B cell (primary cell): ENCODE results near the gene CTNNB1. TPM values are rescaled to one million over a fixed set of nuclear protein-coding genes. Genes with fewer than 3 reads are reported as not detected.

Experiments used
- ATAC-seq: fragments of 200-7000 bp; cut with Tn5 transposase; one replicate; pipeline ENCODE4 v1.10.0; 2021; ENCODE audit warnings: low read depth, mild to moderate bottlenecking, moderate number of reproducible peaks, moderate library complexity
- CTCF ChIA-PET: fragments of 350-600 bp; sonication (Branson Sonifier 250); formaldehyde crosslinking; loops from one replicate; lab custom pipeline; 2021; ENCODE audit warnings: antibody characterized with exemption, inconsistent platforms; lab: Charles Lee
- POLR2A ChIA-PET: fragments of 350-600 bp; sonication (Branson Sonifier 250); formaldehyde crosslinking; loops from one replicate; lab custom pipeline; 2021; ENCODE audit warnings: antibody characterized with exemption; lab: Charles Lee
- DNase-seq: peaks from one replicate; pipeline ENCODE4 v3.0.0; 2013
- H2AFZ ChIP-seq: 2 replicates; pipeline ENCODE4 v1.6.1; 2012; ENCODE audit warnings: mild to moderate bottlenecking, low read depth, low read length; ENCODE audit not compliant: insufficient read depth, poor library complexity, severe bottlenecking
- H3K27ac ChIP-seq, 2 donors: 1 replicate in 1 of 2; 2 replicates in 1 of 2; pipeline ENCODE4 v1.5.1; 2012 to 2013; ENCODE audit warnings: low read length in 2 of 2, mild to moderate bottlenecking in 2 of 2, moderate library complexity in 1 of 2
- H3K27me3 ChIP-seq, 4 experiments: fragments of 200-600 bp in 1 of 4; sonication (generic) in 1 of 4; replicated peaks in 1 of 4; 1 replicate in 2 of 4; 2 replicates in 2 of 4; pipeline versions ENCODE4 v1.6.1 to v1.7.0; 2013 to 2016; ENCODE audit warnings: low read length in 3 of 4, mild to moderate bottlenecking in 2 of 4, mixed read lengths in 1 of 4, moderate library complexity in 1 of 4; ENCODE audit not compliant: insufficient read depth in 4 of 4, control insufficient read depth in 3 of 4; ENCODE audit errors: control extremely low read depth in 1 of 4
- H3K36me3 ChIP-seq, 2 experiments: replicated peaks in 1 of 2; 1 replicate in 1 of 2; 2 replicates in 1 of 2; pipeline versions ENCODE4 v1.6.1 to v1.7.1; 2013; ENCODE audit warnings: low read length in 1 of 2; ENCODE audit not compliant: insufficient read depth in 2 of 2, control insufficient read depth in 1 of 2; ENCODE audit errors: control extremely low read depth in 1 of 2, extremely low read depth in 1 of 2
- H3K4me1 ChIP-seq, 2 donors: fragments of 200-600 bp in 1 of 2; sonication (generic) in 1 of 2; 1 replicate in 1 of 2; 2 replicates in 1 of 2; pipeline versions ENCODE4 v1.5.1 to v1.6.1; 2013 to 2017; ENCODE audit warnings: low read length in 2 of 2; ENCODE audit not compliant: control insufficient read depth in 2 of 2, insufficient read depth in 2 of 2
- H3K4me2 ChIP-seq: replicated peaks from 2 replicates; pipeline ENCODE3; 2012; ENCODE audit warnings: mild to moderate bottlenecking, low read depth, low read length; ENCODE audit not compliant: poor library complexity, severe bottlenecking
- H3K4me3 ChIP-seq, 5 experiments: fragments of 200-600 bp in 1 of 5; sonication (generic) in 1 of 5; 1 replicate in 3 of 5; 2 replicates in 2 of 5; pipeline versions ENCODE4 v1.5.1 to v1.7.0; 2011 to 2016; ENCODE audit warnings: low read length in 4 of 5, mild to moderate bottlenecking in 4 of 5, low read depth in 2 of 5, control low read depth in 1 of 5, moderate library complexity in 1 of 5; ENCODE audit not compliant: insufficient read depth in 1 of 5; ENCODE audit errors: control extremely low read depth in 1 of 5, extremely low read depth in 1 of 5
- H3K79me2 ChIP-seq: fragments of 200-600 bp; sonication (generic); one replicate; pipeline ENCODE4 v1.6.0; 2016; ENCODE audit warnings: low read length; ENCODE audit not compliant: control insufficient read depth, insufficient read depth
- H3K9ac ChIP-seq: fragments of 200-600 bp; sonication (generic); 2 replicates; pipeline ENCODE4 v1.6.1; 2017; ENCODE audit warnings: mild to moderate bottlenecking, low read length, moderate library complexity
- H3K9me3 ChIP-seq, 3 donors: one replicate each; pipeline versions ENCODE4 v1.6.1 to v1.7.1; 2013; ENCODE audit warnings: low read length in 2 of 3; ENCODE audit not compliant: control insufficient read depth in 2 of 3, insufficient read depth in 1 of 3; ENCODE audit errors: control extremely low read depth in 1 of 3
- H4K20me1 ChIP-seq: 2 replicates; pipeline ENCODE4 v1.6.0; 2012; ENCODE audit warnings: mild to moderate bottlenecking, low read length; ENCODE audit not compliant: insufficient read depth, control insufficient read depth, poor library complexity, severe bottlenecking
- H3K27ac Mint-ChIP-seq: one replicate; pipeline ENCODE4 v1.8.0; 2021; ENCODE audit warnings: mixed read lengths
- H3K27me3 Mint-ChIP-seq: one replicate; pipeline ENCODE4 v1.8.0; 2021; ENCODE audit warnings: mixed read lengths
- H3K4me1 Mint-ChIP-seq: one replicate; pipeline ENCODE4 v1.8.0; 2021; ENCODE audit warnings: mixed read lengths
- H3K4me3 Mint-ChIP-seq: one replicate; pipeline ENCODE4 v1.8.0; 2021; ENCODE audit warnings: mixed read lengths
- H3K9me3 Mint-ChIP-seq: one replicate; pipeline ENCODE4 v1.8.0; 2022; ENCODE audit warnings: mixed read lengths; ENCODE audit not compliant: insufficient read depth
- CTCF ChIP-seq: fragments of 200-600 bp; IDR thresholded peaks from one replicate; pipeline ENCODE4 v1.8.0; 2022; ENCODE audit warnings: antibody characterized with exemption, mild to moderate bottlenecking
- EZH2 ChIP-seq: IDR thresholded peaks from 2 replicates; pipeline ENCODE4 v1.6.1; 2012; ENCODE audit warnings: borderline replicate concordance, low read depth, mild to moderate bottlenecking, moderate library complexity, low read length; ENCODE audit not compliant: insufficient read depth, poor library complexity, severe bottlenecking
- WGBS: methylation state at CpG from one replicate; pipeline ENCODE4 v1.1.5; 2013; ENCODE audit warnings: missing lambda C conversion rate; ENCODE audit not compliant: insufficient coverage; 5-methylcytosine and 5-hydroxymethylcytosine counted together
- intact Hi-C: fragments of 100-400 bp; cut with micrococcal nuclease; formaldehyde crosslinking; loops from one replicate; pipeline ENCODE4 v1.10.0; 2022
- polyA minus RNA-seq: library from RNA; depleted of rRNA, polyadenylated mRNA; stranded (reverse); fragments of >200 nt; gene quantifications from 2 replicates; pipeline ENCODE4 v1.2.3, GENCODE V29; 2012
- polyA plus RNA-seq: library from polyadenylated mRNA; depleted of rRNA; stranded (reverse); fragments of >200 nt; gene quantifications from 2 replicates; pipeline ENCODE4 v1.2.3, GENCODE V29; 2012
- total RNA-seq, 2 donors: library from RNA; stranded (reverse); fragments of 120-200 nt in 1 of 2; gene quantifications; 1 replicate in 1 of 2; 2 replicates in 1 of 2; pipeline versions ENCODE4 v1.2.3 to v1.2.4, GENCODE V29; 2013 to 2022

CTNNB1 gene
- total RNA-seq (178 and 202 TPM in 2 replicates), polyA plus RNA-seq (103 and 295 TPM in 2 replicates), polyA minus RNA-seq (422 and 434 TPM in 2 replicates)
- 174 TPM for total RNA-seq (2013)

- intact Hi-C loops: loop anchor here (1.0 to 10.0 kb wide), 7 partner anchors 228 to 890 kb away; partner anchors contain the start of genes EIF1B, RPL14 and ZNF621
- H3K79me2 ChIP-seq: peaks cover 67% of the 10 kb centered on the region
- DNase-seq: peak; percentile 97
Measured at GRCh38 chr3:41198950-41199865, at the start of gene CTNNB1. CTNNB1 (plus strand) TSS chr3:41199505; CDS start chr3:41224069, 24,564 bp downstream.

More at GRCh38 chr3:41198950-41199865, at the start of gene CTNNB1:
- Histone ChIP-seq H3K4me1 (peaks cover 38 to 43% of the 10 kb centered on the region in 2 donors), H3K36me3 (no peaks in the 10 kb centered on the region), H3K4me2 (peak within 1 kb of the TSS; percentile 83), H3K27ac (peak within 1 kb of the TSS; percentile 94 to 97), H3K27me3 (peaks cover 0 to 4% (median 0%) of the 10 kb centered on the region in 4 experiments), H3K4me3 (peak within 1 kb of the TSS; percentile 91 to 98 (median 96)), H3K9me3 (no peaks in the 10 kb centered on the region), H3K9ac (peak within 1 kb of the TSS; percentile 99), H2AFZ (peak within 1 kb of the TSS; percentile 93), H4K20me1 (peaks cover 42% of the 10 kb centered on the region)
- POLR2A ChIA-PET: interaction anchor here (0.6 to 2.3 kb wide), 10 partner anchors 9 to 813 kb away, joined by 3 to 14 read pairs (median 3); partner anchors contain the start of gene ZNF619
- Mint-ChIP-seq H3K4me3 (peak within 1 kb of the TSS; percentile 96), H3K27me3 (peaks cover 8% of the 10 kb centered on the region), H3K9me3 (no peaks in the 10 kb centered on the region), H3K4me1 (peaks cover 45% of the 10 kb centered on the region), H3K27ac (peak within 1 kb of the TSS; percentile 95)
- no peak for TF ChIP-seq CTCF
- no peak for TF ChIP-seq EZH2
- under 1% methylated on average over 107 of the region's 112 CpGs for WGBS
- CTCF ChIA-PET: interaction anchor here (0.6 to 2.0 kb wide), 9 partner anchors 9 to 748 kb away, joined by 3 to 22 read pairs (median 4); no protein-coding TSS in a partner anchor
- peak; percentile 82 for ATAC-seq
